Measurements from ENCODE around the gene UST. TPM values are rescaled to one million over a fixed set of nuclear protein-coding genes. Genes with fewer than 3 reads are reported as not detected.

The UST gene
- total and polyA plus RNA-seq, 7 experiments from 2014 or later = 0.35 to 2.6 (median 0.46) TPM; not detected in 2

DNA sequence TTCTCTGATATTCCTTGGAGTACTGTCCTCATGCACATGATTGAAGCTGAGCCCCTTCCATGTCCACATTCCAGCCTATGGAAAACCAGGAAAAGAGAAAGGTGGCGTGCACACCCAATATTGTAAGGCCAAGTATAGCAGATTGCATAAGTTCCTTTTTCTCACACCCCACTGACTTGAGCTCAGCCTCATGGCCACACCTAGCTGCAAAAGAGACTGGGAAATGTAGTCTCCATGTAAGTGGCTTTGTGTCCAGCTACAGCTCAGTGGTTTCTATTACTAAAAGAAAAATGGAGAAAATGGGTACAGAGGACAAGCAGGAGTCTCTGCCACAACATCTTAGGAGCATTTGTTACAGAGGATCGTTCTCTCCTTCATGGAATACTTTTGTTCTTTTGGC lies 10.8 kb upstream of the UST start:
- no peaks in the 10 kb centered on the region for H3K9me3 ChIP-seq (ENCODE audit: control insufficient read depth in 2 of 3, low read length in 3 of 3)
- DNase-seq (no peak), ATAC-seq (no peak)
- no peak overlapping the region for H3K27ac Mint-ChIP-seq
- peaks cover 6 to 26% (median 20%) of the 10 kb centered on the region in 5 donors for H3K27me3 Mint-ChIP-seq
- peaks cover 0 to 4% (median 0%) of the 10 kb centered on the region in 7 donors for H3K4me1 Mint-ChIP-seq
- no peaks in the 10 kb centered on the region for H3K4me1 ChIP-seq (ENCODE audit: control insufficient read depth in 2 of 2, insufficient read depth in 2 of 2, low read length in 2 of 2)
- CTCF ChIA-PET = no interaction called here
- intact Hi-C loops (cut with micrococcal nuclease) = no loop called here
- H3K36me3 ChIP-seq (ENCODE audit: control insufficient read depth in 2 of 3, insufficient read depth in 3 of 3, low read length in 3 of 3) = no peaks in the 10 kb centered on the region
- H3K27ac ChIP-seq (ENCODE audit: low read depth, low read length) = no peak overlapping the region
- H3K36me3 Mint-ChIP-seq = peaks cover 0 to 4% (median 0%) of the 10 kb centered on the region in 5 donors
- no peak overlapping the region for H3K4me3 ChIP-seq (ENCODE audit: low read length)
- H3K4me3 Mint-ChIP-seq = no peak overlapping the region
- H3K27me3 ChIP-seq (ENCODE audit: control insufficient read depth in 2 of 2, insufficient read depth in 2 of 2, low read length in 2 of 2) = no peaks in the 10 kb centered on the region
- H3K9me3 Mint-ChIP-seq = peaks cover 0 to 4% (median 0%) of the 10 kb centered on the region in 11 donors
- POLR2A ChIA-PET = no interaction called here

DNA sequence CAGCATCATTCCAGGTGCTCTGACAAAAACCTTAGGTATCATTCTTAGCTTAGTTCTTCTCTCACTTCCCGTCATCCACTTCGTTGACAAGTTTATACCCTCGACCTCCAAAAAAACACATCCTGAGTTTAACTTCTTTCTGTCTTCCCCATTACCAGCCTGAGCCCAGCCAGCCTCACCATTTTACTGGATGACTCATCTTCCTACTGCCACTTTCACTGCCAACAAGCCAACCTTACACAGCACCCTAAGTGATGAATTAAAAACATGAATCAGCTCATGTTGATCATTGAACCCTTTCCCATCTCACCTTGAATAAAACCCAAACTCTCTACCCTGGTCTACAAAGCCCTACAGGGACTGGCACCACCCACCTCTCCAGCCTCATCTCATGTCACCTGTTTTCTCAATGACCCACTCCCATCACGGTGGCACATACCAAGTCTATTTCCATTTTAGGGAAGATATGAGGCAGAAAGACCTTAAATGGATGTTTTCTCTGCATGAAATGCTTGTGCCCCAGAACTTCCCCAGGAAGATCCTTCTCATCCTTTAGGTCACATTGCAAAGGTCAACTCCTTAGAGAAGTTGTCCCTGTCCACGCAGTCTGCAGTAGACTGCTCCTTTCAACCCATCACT lies 9.9 kb upstream of the UST start:
- peaks cover 0 to 4% (median 0%) of the 10 kb centered on the region in 7 donors for H3K4me1 Mint-ChIP-seq
- H3K4me3 Mint-ChIP-seq = no peak overlapping the region
- peaks cover 12 to 33% (median 23%) of the 10 kb centered on the region in 5 donors for H3K27me3 Mint-ChIP-seq
- no peak overlapping the region for H3K27ac Mint-ChIP-seq
- ATAC-seq (peak; percentile 47), DNase-seq (no peak)
- peaks cover 0 to 4% (median 0%) of the 10 kb centered on the region in 11 donors for H3K9me3 Mint-ChIP-seq
- peaks cover 0 to 4% (median 0%) of the 10 kb centered on the region in 5 donors for H3K36me3 Mint-ChIP-seq
- Histone ChIP-seq H3K4me3 (ENCODE audit: low read length) (no peak overlapping the region), H3K27me3 (ENCODE audit: control insufficient read depth in 2 of 2, insufficient read depth in 2 of 2, low read length in 2 of 2) (no peaks in the 10 kb centered on the region), H3K9me3 (ENCODE audit: control insufficient read depth in 2 of 3, low read length in 3 of 3) (no peaks in the 10 kb centered on the region), H3K27ac (ENCODE audit: low read depth, low read length) (no peak overlapping the region), H3K4me1 (ENCODE audit: control insufficient read depth in 2 of 2, insufficient read depth in 2 of 2, low read length in 2 of 2) (no peaks in the 10 kb centered on the region), H3K36me3 (ENCODE audit: control insufficient read depth in 2 of 3, insufficient read depth in 3 of 3, low read length in 3 of 3) (no peaks in the 10 kb centered on the region)
- POLR2A ChIA-PET = no interaction called here
- intact Hi-C loops (cut with micrococcal nuclease) = no loop called here
- CTCF ChIA-PET = no interaction called here

DNA sequence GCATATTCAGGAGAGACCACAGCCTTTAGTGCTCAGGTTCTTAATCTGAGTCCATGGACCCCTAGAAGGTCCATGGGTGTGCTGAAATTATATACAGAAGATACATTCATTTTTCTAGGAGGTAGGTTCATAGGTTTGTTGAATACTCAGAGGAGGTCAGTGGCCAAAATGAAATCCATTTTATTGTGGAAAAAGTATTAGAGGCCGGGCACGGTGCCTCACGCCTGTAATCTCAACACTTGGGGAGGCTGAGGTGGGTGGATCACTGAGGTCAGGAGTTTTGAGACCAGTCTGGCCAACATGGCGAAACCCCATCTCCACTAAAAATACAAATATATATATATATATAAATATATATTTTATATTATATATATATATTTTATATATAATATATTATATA lies 9.0 kb upstream of the UST start:
- no peak overlapping the region for H3K4me3 Mint-ChIP-seq
- H3K27ac ChIP-seq (ENCODE audit: low read depth, low read length) = no peak overlapping the region
- ChIA-PET CTCF (no interaction called here), POLR2A (no interaction called here)
- H3K4me1 ChIP-seq (ENCODE audit: control insufficient read depth in 2 of 2, insufficient read depth in 2 of 2, low read length in 2 of 2) = no peaks in the 10 kb centered on the region
- H3K4me3 ChIP-seq (ENCODE audit: low read length) = no peak overlapping the region
- peaks cover 17 to 39% (median 30%) of the 10 kb centered on the region in 5 donors for H3K27me3 Mint-ChIP-seq
- no peaks in the 10 kb centered on the region for H3K27me3 ChIP-seq (ENCODE audit: control insufficient read depth in 2 of 2, insufficient read depth in 2 of 2, low read length in 2 of 2)
- H3K27ac Mint-ChIP-seq = no peak overlapping the region
- H3K36me3 Mint-ChIP-seq = peaks cover 0 to 4% (median 0%) of the 10 kb centered on the region in 5 donors
- peaks cover 0 to 4% (median 0%) of the 10 kb centered on the region in 11 donors for H3K9me3 Mint-ChIP-seq
- H3K36me3 ChIP-seq (ENCODE audit: control insufficient read depth in 2 of 3, insufficient read depth in 3 of 3, low read length in 3 of 3) = no peaks in the 10 kb centered on the region
- ATAC-seq (no peak), DNase-seq (no peak)
- intact Hi-C loops (cut with micrococcal nuclease) = no loop called here
- H3K9me3 ChIP-seq (ENCODE audit: control insufficient read depth in 2 of 3, low read length in 3 of 3) = no peaks in the 10 kb centered on the region
- H3K4me1 Mint-ChIP-seq = peaks cover 0 to 4% (median 0%) of the 10 kb centered on the region in 7 donors

DNA sequence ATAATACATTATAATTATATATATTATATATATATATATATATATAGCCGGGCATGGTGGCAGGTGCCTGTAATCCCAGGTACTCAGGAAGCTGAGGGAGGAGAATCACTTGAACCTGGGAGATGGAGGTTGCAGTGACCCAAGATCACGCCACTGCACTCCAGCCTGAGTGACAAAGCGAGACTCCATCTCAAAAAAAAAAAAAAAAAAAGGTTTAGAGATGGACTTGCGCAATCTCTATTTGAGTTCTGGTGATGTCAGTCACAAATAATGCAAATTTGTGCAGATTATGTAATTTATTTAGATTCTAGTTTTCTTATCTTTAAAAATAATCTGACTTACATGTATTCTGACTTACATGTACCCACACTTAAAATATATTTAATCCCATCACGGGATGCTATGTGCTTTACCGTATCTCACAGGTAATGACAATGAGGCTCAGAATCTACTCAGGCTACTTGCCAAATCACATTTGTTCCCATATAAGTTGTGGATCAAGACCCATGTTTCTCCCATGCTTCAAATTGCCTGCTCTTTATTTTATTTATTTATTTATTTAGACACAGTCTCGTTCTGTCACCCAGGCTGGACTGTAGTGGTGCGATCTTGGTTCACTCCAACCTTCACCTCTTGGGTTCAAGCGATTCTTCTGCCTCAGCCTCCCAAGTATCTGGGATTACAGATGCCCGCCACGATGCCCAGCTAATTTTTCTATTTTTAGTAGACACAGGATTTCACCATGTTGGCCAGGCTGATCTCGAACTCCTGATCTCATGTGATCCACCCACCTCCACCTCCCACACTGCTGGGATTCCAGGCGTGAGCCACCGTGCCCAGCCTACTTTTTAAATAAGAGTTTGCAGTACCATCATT lies 7.6 kb upstream of the UST start:
- H3K27me3 Mint-ChIP-seq = peaks cover 28 to 49% (median 38%) of the 10 kb centered on the region in 5 donors
- CTCF ChIA-PET = no interaction called here

DNA sequence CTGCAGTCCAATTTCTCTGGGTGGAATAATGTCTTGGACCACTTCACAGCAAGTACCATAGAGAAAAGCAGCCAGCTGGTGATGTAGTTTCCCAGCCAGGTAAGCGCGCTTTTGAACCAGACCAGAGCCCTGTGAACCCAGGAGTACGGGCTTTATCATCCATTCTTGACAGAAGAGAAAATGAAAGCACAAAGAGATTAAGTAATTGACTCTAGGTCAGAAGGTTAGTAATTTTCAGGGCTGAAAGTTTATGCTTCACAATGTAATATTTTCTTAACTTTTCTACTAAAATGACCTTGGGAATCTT lies 7.1 kb upstream of the UST start:
- H3K4me1 ChIP-seq (ENCODE audit: control insufficient read depth in 2 of 2, insufficient read depth in 2 of 2, low read length in 2 of 2) = no peaks in the 10 kb centered on the region
- H3K36me3 ChIP-seq (ENCODE audit: control insufficient read depth in 2 of 3, insufficient read depth in 3 of 3, low read length in 3 of 3) = no peaks in the 10 kb centered on the region
- H3K27me3 Mint-ChIP-seq = peaks cover 33 to 51% (median 43%) of the 10 kb centered on the region in 5 donors
- H3K27ac ChIP-seq (ENCODE audit: low read depth, low read length) = no peak overlapping the region
- ChIA-PET CTCF (no interaction called here), POLR2A (no interaction called here)
- ATAC-seq (no peak), DNase-seq (no peak)
- peaks cover 0 to 4% (median 0%) of the 10 kb centered on the region in 7 donors for H3K4me1 Mint-ChIP-seq
- H3K9me3 ChIP-seq (ENCODE audit: control insufficient read depth in 2 of 3, low read length in 3 of 3) = no peaks in the 10 kb centered on the region
- intact Hi-C loops (cut with micrococcal nuclease) = loop anchor here in 1 of 2 donors (10.0 kb wide), 1 partner anchor 695 kb away; no protein-coding TSS in a partner anchor
- H3K27me3 ChIP-seq (ENCODE audit: control insufficient read depth in 2 of 2, insufficient read depth in 2 of 2, low read length in 2 of 2) = peaks cover 0 to 4% of the 10 kb centered on the region in 2 donors
- no peak overlapping the region for H3K27ac Mint-ChIP-seq
- H3K4me3 ChIP-seq (ENCODE audit: low read length) = no peak overlapping the region
- peaks cover 0 to 4% (median 0%) of the 10 kb centered on the region in 5 donors for H3K36me3 Mint-ChIP-seq
- H3K9me3 Mint-ChIP-seq = peaks cover 0 to 4% (median 0%) of the 10 kb centered on the region in 11 donors
- no peak overlapping the region for H3K4me3 Mint-ChIP-seq

More for the DNA sequence above, 7.6 kb upstream of the UST start:
- Mint-ChIP-seq H3K4me3 (no peak overlapping the region), H3K9me3 (peaks cover 0 to 4% (median 0%) of the 10 kb centered on the region in 11 donors), H3K36me3 (peaks cover 0 to 4% (median 0%) of the 10 kb centered on the region in 5 donors), H3K27ac (no peak overlapping the region), H3K4me1 (peaks cover 0 to 4% (median 0%) of the 10 kb centered on the region in 7 donors)
- no peak overlapping the region for H3K27ac ChIP-seq (ENCODE audit: low read depth, low read length)
- POLR2A ChIA-PET = no interaction called here
- H3K27me3 ChIP-seq (ENCODE audit: control insufficient read depth in 2 of 2, insufficient read depth in 2 of 2, low read length in 2 of 2) = peaks cover 0 to 4% of the 10 kb centered on the region in 2 donors
- no peak overlapping the region for H3K4me3 ChIP-seq (ENCODE audit: low read length)
- H3K4me1 ChIP-seq (ENCODE audit: control insufficient read depth in 2 of 2, insufficient read depth in 2 of 2, low read length in 2 of 2) = no peaks in the 10 kb centered on the region
- no peaks in the 10 kb centered on the region for H3K36me3 ChIP-seq (ENCODE audit: control insufficient read depth in 2 of 3, insufficient read depth in 3 of 3, low read length in 3 of 3)
- ATAC-seq (no peak), DNase-seq (peak in 1 of 9 donors; percentile 12)
- intact Hi-C loops (cut with micrococcal nuclease) = no loop called here
- H3K9me3 ChIP-seq (ENCODE audit: control insufficient read depth in 2 of 3, low read length in 3 of 3) = no peaks in the 10 kb centered on the region

DNA sequence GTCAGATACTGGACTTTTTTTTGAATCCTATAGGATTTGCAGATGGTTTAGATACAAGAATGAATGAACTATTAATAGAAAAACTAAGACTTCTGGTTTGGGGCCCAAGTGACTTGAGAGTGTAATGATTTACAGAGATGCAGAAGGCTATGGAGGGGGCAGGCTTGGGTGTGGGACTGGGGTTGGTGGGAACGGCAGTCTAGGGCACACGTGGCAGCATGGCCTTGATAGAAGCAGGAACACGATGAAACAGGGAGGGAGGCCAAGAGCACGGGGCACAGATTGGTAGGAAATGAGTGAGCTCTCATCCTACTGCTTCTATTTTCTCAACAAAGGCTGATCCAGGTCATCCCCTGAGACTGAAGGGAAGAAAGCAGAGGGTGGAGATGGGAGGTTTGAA lies 3.4 kb upstream of the UST start:
- Mint-ChIP-seq H3K9me3 (peaks cover 0 to 2% (median 0%) of the 10 kb centered on the region in 11 donors), H3K36me3 (peaks cover 0 to 4% (median 0%) of the 10 kb centered on the region in 5 donors), H3K4me1 (peaks cover 10 to 17% (median 13%) of the 10 kb centered on the region in 7 donors), H3K4me3 (no peak overlapping the region), H3K27me3 (peaks cover 48 to 63% (median 51%) of the 10 kb centered on the region in 5 donors), H3K27ac (no peak overlapping the region)
- H3K4me3 ChIP-seq (ENCODE audit: low read length) = no peak overlapping the region
- H3K4me1 ChIP-seq (ENCODE audit: control insufficient read depth in 2 of 2, insufficient read depth in 2 of 2, low read length in 2 of 2) = no peaks in the 10 kb centered on the region
- H3K9me3 ChIP-seq (ENCODE audit: control insufficient read depth in 2 of 3, low read length in 3 of 3) = no peaks in the 10 kb centered on the region
- peaks cover 0 to 7% of the 10 kb centered on the region in 2 donors for H3K27me3 ChIP-seq (ENCODE audit: control insufficient read depth in 2 of 2, insufficient read depth in 2 of 2, low read length in 2 of 2)
- POLR2A ChIA-PET = no interaction called here
- H3K36me3 ChIP-seq (ENCODE audit: control insufficient read depth in 2 of 3, insufficient read depth in 3 of 3, low read length in 3 of 3) = no peaks in the 10 kb centered on the region
- DNase-seq (no peak), ATAC-seq (no peak)
- H3K27ac ChIP-seq (ENCODE audit: low read depth, low read length) = no peak overlapping the region
- intact Hi-C loops (cut with micrococcal nuclease) = loop anchor here in 1 of 2 donors (10.0 kb wide), 1 partner anchor 691 kb away; no protein-coding TSS in a partner anchor
- CTCF ChIA-PET = no interaction called here
